ENCODE results near the gene SIL1.

GRCh38 chr5:139205124-139205523 is 7.0 kb upstream of the SIL1 start:
- TF ChIP-seq, protein P1, sequence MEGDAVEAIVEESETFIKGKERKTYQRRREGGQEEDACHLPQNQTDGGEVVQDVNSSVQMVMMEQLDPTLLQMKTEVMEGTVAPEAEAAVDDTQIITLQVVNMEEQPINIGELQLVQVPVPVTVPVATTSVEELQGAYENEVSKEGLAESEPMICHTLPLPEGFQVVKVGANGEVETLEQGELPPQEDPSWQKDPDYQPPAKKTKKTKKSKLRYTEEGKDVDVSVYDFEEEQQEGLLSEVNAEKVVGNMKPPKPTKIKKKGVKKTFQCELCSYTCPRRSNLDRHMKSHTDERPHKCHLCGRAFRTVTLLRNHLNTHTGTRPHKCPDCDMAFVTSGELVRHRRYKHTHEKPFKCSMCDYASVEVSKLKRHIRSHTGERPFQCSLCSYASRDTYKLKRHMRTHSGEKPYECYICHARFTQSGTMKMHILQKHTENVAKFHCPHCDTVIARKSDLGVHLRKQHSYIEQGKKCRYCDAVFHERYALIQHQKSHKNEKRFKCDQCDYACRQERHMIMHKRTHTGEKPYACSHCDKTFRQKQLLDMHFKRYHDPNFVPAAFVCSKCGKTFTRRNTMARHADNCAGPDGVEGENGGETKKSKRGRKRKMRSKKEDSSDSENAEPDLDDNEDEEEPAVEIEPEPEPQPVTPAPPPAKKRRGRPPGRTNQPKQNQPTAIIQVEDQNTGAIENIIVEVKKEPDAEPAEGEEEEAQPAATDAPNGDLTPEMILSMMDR (IDR thresholded peaks at IDR 0.05) = no peak
- TF ChIP-seq POLR2A (IDR thresholded peaks at IDR 0.05) (no peak), POLR2AphosphoS5 (IDR thresholded peaks at IDR 0.05) (no peak)
